GM19468 (cell line): ENCODE results near the gene ZNF568.
A peak's percentile ranks its signal among the peaks of the same experiment; 100 is the strongest.

Experiments used
- ATAC-seq: cut with Tn5 transposase; IDR thresholded peaks from one replicate; pipeline ENCODE4 v1.9.1; 2021; ENCODE audit warnings: mild to moderate bottlenecking, moderate library complexity, moderate number of reproducible peaks; ENCODE audit not compliant: unreplicated experiment; ENCODE audit errors: extremely low read depth

ZNF568 gene

DNA sequence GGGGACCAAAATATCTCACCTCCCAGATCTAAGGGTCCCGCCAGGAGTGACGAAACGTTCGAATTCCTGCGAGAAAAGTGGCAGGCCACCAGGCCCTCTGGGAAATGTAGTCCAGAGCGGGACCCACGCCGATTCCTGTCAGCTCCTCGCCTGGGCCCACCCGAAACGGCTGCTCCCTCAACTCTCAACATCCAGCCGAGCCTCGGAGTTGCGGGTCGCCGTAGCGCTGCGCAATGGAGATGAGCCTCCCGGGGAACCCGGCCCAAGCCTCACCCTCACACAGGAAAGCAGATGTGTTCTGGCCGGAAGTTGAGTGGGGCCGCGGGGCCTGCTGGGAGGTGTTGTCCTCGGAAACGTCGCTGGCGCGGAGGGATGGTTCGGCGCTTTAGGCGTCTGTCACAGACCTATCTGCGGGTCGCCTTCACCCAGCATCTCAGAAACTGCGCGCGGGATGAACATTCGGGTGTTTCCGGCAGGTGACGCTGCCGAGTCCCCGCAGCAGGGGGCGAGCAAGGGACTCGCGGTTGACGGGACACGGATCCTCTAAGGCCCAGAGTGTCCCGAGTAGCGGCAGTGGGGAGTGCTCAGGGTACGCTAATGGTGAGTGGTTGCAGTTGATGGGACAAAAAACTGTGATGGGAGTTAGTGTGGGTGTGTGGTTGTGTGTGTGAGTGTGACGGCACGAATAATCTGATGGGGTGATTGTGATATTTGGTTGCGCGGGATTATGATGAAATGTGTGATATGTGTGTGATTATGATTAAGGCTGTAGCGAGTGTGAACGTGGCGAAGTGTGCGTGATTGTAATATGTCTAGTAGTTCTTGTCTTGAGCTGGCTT is at the start of gene ZNF568, which contains the start of gene ZNF829:
Gene ZNF568, plus strand, starts transcription at position 341 of the 839 bp plus-strand sequence. CDS start 6,439 bp downstream, outside the sequence.
Gene ZNF829, minus strand, starts transcription at position 300 of the 839 bp plus-strand sequence. CDS start 1,124 bp downstream, outside the sequence.
- ATAC-seq = peak; percentile 61

DNA sequence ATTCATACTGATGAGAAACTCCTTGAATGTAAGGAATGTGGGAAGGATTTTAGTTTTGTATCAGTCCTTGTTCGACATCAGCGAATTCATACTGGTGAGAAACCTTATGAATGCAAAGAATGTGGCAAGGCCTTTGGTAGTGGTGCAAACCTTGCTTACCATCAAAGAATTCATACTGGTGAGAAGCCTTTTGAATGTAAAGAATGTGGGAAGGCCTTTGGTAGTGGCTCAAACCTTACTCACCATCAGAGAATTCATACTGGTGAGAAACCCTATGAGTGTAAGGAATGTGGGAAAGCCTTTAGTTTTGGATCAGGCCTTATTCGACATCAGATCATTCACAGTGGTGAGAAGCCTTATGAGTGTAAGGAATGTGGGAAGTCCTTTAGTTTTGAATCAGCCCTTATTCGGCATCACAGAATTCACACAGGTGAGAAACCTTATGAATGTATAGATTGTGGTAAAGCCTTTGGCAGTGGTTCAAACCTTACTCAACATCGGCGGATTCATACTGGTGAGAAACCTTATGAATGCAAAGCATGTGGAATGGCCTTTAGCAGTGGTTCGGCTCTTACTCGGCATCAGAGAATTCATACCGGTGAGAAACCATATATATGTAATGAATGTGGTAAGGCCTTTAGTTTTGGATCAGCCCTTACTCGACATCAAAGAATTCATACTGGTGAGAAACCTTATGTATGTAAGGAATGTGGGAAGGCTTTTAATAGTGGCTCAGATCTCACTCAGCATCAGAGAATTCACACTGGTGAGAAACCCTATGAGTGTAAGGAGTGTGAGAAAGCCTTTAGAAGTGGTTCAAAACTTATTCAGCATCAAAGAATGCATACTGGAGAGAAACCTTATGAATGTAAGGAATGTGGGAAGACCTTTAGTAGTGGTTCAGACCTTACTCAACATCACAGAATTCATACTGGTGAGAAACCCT is 38.9 kb upstream of the ZNF568 start:
- ATAC-seq = no peak

DNA sequence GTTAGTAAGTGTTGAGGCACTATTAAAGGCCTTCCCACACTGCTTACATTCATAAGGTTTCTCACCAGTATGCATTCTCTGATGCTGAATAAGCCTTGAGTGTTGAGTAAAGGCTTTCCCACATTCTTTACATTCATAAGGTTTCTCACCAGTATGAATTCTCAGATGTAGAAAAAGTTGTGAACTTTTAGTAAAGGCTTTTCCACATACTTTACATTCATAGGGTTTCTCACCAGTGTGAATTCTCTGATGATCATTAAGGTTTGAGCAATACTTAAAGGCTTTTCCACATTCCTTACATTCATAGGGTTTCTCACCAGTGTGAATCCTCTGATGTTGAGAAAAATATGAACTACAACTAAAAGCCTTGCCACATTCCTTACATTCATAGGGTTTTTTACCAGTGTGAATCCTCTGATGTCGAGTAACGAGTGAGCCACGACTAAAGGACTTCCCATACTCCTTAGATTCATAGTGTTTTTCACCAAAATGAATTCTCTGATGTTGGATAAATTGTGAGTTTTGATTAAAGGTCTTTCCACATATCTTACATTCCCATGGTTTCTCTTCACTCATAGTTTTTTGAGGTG is 24.3 kb upstream of the ZNF568 start:
- no peak for ATAC-seq

DNA sequence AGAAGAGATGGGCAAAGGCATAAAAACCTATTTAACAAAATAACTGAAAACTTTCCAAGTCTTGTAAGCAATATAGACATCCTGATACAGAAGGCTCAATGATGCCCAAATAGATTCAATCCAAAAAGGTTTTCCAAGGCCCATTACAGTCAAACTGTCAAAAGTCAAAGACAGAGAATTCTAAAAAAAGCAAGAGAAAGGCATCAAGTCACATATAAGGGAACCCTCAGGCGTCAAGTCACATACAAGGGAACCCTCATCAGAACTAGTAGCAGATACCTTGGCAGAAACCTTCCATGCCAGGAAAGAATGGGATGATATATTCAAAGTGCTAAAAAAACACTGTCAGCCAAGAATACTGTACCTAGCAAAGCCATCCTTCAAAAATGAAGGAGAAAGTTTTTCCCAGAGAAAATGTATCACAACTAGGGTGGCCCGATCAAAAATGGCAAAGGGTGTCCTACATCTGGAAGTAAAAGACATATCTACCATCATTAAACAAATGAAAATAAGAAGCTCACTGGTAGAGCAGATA is 21.2 kb upstream of the ZNF568 start:
- no peak for ATAC-seq

DNA sequence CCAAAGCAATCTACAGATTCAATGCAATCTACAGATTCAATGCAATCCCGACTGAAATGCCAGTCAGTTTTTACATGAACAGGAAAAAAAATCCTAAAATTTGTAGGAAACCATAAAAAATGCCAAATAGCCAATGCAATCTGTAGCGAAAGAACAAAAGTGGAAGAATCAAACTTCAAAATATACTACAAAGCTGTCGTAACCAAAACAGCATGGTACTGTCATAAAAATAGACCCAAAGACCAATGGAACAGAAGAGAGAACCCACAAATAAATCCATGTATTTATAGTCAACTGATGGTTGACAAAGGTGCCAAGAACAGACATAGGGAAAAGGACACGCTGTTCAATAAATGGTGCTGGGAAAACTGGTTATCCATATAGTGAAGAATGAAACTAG is 17.7 kb upstream of the ZNF568 start:
- ATAC-seq = no peak

DNA sequence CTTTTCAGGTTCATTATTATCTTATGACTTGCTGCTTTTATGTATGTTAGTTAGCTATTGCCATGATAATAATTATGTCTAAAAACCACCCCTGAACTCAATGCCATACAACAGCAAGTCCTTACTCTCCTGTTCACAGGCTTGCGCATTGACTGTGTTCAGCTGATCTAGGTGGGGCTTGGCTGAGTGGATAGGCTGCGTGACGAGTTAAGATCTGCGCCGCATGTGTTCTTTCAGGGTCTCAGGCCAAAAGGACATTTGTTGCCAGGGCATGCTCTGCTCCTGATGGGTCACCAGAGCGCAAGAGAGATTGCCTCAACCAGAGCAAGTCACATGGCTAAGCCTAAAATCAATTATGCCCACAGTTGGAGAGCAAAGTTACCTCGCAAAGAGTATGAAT is 859 bp downstream of the ZNF568 start:
- ATAC-seq = no peak

DNA sequence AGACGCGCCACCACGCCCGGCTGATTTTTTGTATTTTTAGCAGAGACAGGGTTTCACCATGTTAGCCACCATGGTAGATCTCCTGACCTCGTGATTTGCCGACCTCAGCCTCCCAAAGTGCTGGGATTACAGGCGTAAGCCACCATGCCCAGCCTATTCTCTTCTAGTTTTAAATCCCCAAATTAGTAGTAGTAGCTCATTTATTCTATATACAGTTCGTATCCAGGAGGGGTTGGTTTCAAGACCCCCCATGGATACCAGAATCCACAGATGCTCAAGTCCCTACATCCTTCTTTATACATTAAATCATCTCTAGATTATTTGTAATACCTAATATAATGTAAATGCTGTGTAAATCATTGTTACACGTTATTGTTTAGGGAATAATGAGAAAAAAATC is 2.0 kb downstream of the ZNF568 start:
- no peak for ATAC-seq

DNA sequence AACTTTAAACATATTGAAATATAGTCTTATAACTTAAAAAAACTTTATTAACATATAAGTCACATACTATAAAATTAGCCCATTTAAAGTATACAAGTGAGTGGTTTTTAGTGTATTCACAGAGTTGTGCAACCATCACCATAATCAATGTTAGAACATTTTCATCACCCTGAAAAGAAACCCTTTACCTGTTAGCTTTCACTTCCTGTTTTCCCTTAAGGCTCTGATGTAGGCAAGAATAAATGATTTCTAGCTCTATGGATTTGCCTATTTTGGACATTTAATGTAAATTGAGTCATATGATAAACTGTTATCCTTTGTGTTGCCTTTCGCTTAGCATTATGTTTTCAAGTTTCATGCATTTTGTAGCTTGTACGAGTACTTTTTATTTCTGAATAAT is 15.6 kb downstream of the ZNF568 start:
- ATAC-seq = no peak

DNA sequence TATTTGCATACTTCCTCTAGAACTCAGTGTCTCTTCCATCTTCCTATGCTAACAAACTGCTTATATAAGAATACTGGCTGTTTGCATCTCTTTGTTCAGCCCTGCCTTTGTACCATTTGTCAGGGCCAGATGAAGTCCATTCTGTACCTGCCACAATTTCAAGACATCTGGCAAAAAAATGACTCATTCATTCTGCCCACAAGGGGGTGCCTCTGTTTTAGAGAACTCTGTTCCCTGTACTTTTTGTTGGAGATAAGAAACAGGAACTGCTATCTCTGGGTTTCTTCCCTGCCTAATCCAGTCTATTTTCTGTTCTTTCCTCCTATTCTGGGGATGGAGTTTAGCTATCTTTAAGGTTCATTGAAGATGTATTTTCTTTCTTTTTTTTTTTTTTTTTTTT is 23.0 kb downstream of the ZNF568 start:
- no peak for ATAC-seq

DNA sequence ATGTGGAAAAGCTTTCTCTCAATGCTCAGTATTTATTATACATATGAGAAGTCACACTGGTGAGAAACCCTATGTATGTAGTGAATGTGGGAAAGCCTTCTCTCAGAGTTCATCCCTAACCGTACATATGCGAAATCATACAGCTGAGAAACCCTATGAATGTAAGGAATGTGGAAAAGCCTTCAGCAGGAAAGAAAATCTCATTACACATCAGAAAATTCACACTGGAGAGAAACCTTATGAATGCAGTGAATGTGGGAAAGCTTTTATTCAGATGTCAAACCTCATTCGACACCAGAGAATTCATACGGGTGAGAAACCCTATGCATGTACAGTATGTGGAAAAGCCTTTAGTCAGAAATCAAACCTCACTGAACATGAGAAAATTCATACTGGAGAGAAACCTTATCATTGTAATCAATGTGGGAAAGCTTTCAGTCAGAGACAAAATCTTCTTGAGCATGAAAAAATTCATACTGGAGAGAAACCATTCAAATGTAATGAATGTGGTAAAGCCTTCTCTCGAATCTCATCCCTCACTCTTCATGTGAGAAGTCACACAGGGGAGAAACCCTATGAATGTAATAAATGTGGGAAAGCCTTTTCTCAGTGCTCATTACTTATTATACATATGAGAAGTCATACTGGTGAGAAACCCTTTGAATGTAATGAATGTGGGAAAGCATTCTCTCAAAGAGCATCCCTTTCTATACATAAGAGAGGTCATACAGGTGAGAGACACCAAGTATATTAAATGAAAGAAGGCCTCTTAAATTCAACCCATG is 34.4 kb downstream of the ZNF568 start:
- ATAC-seq = no peak

DNA sequence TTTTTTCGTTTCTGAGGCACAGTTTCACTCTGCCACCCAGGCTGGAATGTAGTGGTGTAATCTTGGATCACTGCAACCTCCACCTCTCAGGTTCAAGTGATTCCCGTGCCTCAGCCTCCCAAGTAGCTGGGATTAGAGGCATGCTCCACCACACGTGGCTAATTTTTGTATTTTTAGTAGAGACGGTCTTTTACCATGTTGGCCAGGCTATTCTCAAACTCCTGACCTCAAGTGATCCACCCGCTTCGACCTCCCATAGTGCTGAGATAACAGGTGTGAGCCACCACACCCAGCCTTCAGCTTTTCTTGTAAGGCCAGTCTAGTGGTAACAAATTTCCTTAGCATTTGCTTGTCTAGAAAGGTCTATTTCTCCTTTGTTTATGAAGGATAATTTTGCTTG is 46.2 kb downstream of the ZNF568 start:
- ATAC-seq = no peak

DNA sequence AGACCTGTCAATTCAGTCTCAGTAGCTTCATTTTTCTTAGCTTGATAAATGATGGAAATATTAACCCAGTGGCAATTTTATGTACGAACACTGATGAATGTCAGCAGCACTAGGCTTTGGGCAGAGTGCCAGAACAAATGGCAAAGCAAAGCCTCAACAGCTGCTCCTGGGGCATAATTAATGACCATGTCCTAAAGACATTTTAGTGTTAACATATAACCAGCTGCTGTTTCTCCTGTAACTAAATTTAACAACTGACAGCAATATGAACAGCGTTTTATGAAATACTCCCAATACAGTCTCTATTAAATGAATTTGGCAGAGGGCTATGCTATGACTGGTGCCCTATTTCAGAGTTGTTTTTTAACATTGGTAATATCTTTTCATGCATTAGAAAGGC is 47.1 kb downstream of the ZNF568 start:
- no peak for ATAC-seq

DNA sequence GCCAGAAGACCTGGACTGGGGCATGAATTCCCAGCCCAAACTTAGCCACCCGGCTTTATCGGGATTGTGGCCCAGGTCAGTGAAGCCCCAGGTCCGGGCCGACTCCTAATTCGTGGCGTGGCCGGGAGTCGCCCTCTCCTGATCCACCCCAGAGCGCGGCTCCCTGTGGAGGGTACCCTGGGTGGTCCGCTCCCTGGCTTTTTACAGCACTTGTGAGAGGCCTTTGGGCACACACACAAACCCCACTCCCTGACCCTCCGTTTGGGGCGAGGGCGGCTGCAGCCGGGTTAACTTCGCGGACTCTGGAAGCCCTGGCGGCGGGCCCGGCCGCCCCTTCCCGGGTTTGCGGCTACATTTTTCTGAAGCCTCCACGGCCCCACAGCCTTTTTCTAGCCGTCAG is 56.4 kb downstream of the ZNF568 start:
- ATAC-seq = no peak

DNA sequence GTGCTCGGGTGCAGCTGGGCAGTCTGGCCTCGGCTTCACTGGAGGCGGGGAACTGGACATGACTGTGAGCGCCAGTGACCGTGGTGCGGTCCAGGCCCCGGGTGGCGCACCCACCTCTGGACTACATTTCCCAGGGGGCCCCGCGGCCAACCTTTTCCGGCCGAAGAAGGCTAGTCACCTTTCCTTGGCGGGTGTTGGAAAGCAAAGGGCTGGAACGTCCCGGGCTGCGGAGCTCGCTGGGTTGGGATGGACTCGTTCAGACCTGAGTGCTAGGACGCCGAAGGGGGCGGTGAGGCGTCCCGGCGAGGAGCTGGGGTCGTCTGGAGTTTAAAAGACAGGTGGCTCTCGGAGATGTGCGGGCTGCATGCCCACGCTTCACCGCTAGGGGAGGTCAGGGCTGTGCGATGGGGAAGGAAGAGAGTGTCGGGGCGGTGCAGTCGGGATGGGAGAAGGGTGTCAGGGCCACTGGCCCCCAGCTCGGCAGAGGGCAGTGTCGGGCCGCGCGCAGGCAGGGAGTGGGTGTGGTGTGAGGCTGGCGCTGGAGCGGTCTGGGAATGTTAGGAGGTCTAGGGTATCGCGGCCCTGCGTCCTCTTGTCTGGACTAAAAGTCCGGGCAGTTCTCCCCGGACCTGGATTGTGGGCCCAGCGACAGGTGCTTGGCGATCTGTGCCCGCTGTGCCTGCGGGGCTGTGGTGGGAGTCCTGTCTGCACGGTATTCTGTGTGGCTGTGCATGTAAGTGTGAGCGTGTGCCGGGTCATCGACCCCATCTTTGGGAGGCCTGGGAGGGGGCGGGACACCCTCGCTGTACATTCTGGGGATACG is 57.1 kb downstream of the ZNF568 start:
- ATAC-seq = no peak

DNA sequence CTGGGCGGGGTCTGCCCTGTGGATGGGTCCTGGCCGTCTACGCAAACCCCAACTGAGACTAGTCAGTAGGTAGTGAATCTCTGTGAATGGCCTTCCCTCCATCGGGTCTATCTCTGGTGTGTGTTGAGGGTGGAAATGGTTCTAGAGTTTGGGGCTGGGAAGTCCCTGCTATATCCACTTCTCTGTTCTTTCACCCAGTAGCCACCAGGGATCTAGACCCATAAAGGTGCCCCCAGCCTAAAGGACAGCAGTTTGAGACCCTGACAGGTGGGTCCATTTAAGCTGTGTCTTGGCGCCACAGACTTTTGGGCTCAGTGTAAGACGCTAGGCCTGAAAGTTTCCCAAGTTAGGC is 57.7 kb downstream of the ZNF568 start:
- ATAC-seq = no peak

DNA sequence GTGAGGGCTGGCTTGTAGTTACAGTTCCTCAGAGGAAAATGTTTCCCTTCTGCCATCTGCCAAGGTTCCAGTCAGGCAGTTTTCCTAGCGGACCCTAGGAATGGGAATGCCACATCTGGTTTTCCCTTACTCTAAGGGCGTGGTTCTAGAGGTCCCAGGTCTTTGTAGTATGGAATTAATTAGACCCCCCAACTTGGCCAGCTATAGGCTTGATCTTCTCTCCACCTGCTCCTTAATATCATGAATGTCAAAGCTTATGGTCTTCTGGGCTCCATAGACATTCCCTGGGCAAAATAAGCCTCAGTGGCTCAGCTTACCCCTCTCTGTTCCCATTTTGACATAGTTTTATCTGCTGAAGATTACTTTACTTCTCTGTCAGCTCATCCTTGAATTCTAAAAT is 70.0 kb downstream of the ZNF568 start:
- no peak for ATAC-seq

DNA sequence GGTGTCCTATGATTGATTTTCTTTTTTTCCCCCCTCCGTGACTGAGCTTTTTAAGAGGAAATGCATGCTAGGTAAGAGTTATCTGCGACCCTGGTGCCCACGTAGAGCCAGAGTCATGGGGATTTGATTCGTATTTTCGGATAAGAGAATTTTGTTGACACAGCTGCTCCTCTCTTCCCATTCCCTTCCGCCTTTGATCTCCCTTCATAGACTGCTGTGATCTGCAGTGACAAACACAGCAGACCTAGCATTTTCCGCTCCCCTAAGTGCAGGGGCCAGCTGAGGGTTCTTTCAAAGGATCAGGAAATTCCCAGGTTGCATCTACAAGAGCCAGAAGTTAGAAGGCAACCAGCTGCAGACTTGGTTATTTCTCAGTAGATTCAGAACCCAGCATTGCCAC is 70.5 kb downstream of the ZNF568 start:
- ATAC-seq = no peak

DNA sequence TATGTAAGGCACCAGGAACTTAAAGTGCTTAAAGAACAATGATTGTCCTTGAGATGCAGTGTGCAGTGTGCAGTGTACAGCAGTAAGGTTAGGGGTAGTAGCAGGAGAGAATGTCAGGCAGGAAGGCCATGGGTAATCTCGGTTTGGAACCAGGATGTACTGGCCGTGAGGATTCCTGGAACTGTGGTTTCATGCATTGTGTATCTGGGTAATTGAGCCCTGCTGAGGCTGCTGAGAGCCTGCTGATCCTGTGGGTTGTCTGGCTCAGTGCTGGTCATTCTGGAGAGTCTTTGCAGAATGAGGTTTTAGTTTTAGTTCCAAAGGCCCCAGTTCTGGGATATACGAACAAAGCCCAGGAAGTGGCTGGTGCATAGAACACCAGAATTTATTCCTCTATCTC is 71.0 kb downstream of the ZNF568 start:
- no peak for ATAC-seq
